GM23248 (cell line): ENCODE data around the gene RASAL2. TPM values are rescaled to one million over a fixed set of nuclear protein-coding genes. Genes with fewer than 3 reads are reported as not detected.

Experiments used
- DNase-seq: peaks from one replicate; pipeline ENCODE4 v3.0.0-alpha.2; 2015
- H2AFZ ChIP-seq: fragments of 200-600 bp; sonication (generic); 2 replicates; pipeline ENCODE4 v1.6.1; 2016; ENCODE audit warnings: antibody characterized with exemption
- H3F3A ChIP-seq: fragments of 200-600 bp; sonication (generic); 2 replicates; pipeline ENCODE4 v1.6.1; 2016; ENCODE audit warnings: mild to moderate bottlenecking, antibody characterized with exemption, mixed run types; ENCODE audit not compliant: insufficient read depth
- H3K27ac ChIP-seq: fragments of 200-600 bp; sonication (generic); 2 replicates; pipeline ENCODE4 v1.5.1; 2016; ENCODE audit warnings: mild to moderate bottlenecking
- H3K27me3 ChIP-seq: fragments of 200-600 bp; sonication (generic); replicated peaks from 2 replicates; pipeline ENCODE4 v1.6.1; 2016; ENCODE audit warnings: mild to moderate bottlenecking; ENCODE audit not compliant: insufficient read depth
- H3K36me3 ChIP-seq: fragments of 200-600 bp; sonication (generic); 2 replicates; pipeline ENCODE4 v1.6.1; 2016; ENCODE audit warnings: low read depth, mild to moderate bottlenecking
- H3K4me1 ChIP-seq: fragments of 200-600 bp; sonication (generic); 2 replicates; pipeline ENCODE4 v1.6.1; 2016; ENCODE audit warnings: mild to moderate bottlenecking; ENCODE audit not compliant: insufficient read depth
- H3K4me2 ChIP-seq: fragments of 200-600 bp; sonication (generic); one replicate; pipeline ENCODE4 v1.6.1; 2016; ENCODE audit warnings: mild to moderate bottlenecking; ENCODE audit not compliant: unreplicated experiment
- H3K4me3 ChIP-seq: fragments of 200-600 bp; sonication (generic); 2 replicates; pipeline ENCODE4 v1.5.1; 2016; ENCODE audit warnings: mild to moderate bottlenecking
- H3K79me2 ChIP-seq: fragments of 200-600 bp; sonication (generic); 2 replicates; pipeline ENCODE4 v1.6.1; 2016; ENCODE audit warnings: mild to moderate bottlenecking; ENCODE audit not compliant: insufficient read depth
- H3K9ac ChIP-seq: fragments of 200-600 bp; sonication (generic); 2 replicates; pipeline ENCODE4 v1.6.1; 2016; ENCODE audit warnings: mild to moderate bottlenecking
- H3K9me2 ChIP-seq: fragments of 200-600 bp; sonication (generic); 2 replicates; pipeline ENCODE4 v1.6.1; 2016; ENCODE audit warnings: mixed run types, mild to moderate bottlenecking, moderate library complexity; ENCODE audit not compliant: insufficient read depth
- H3K9me3 ChIP-seq: fragments of 200-600 bp; sonication (generic); one replicate; pipeline ENCODE4 v1.6.1; 2017; ENCODE audit warnings: low read depth
- H4K20me1 ChIP-seq: fragments of 200-600 bp; sonication (generic); 2 replicates; pipeline ENCODE4 v1.6.0; 2016; ENCODE audit not compliant: insufficient read depth
- EZH2 ChIP-seq: fragments of 200-600 bp; sonication (generic); IDR thresholded peaks from 2 replicates; pipeline ENCODE4 v1.6.1; 2018; ENCODE audit warnings: antibody characterized with exemption, mild to moderate bottlenecking; ENCODE audit not compliant: insufficient read depth, poor library complexity, severe bottlenecking
- EZH2phosphoT487 ChIP-seq: fragments of 200-600 bp; sonication (generic); IDR thresholded peaks from 2 replicates; pipeline ENCODE4 v1.6.1; 2018; ENCODE audit warnings: antibody characterized with exemption, moderate library complexity, mild to moderate bottlenecking, low read depth; ENCODE audit not compliant: insufficient read depth
- WGBS, 2 experiments: methylation state at CpG; one replicate each; pipeline ENCODE4 v1.1.6; 2015 to 2017; ENCODE audit warnings: low lambda C conversion rate in 2 of 2, low coverage in 1 of 2; ENCODE audit errors: missing lambda C conversion rate in 2 of 2; 5-methylcytosine and 5-hydroxymethylcytosine counted together
- in situ Hi-C: fragments of 300-500 bp; cut with MboI; formaldehyde crosslinking; loops from 2 replicates; pipeline ENCODE4 v1.15.0; 2020
- polyA plus RNA-seq: library from polyadenylated mRNA; unstranded; fragments of >200 nt; fragmentation: Nextera tagmentation; extraction: Ambion mirVana; gene quantifications from 2 replicates; pipeline ENCODE4 v1.2.1, GENCODE V29; 2016
- total RNA-seq: library from RNA; depleted of rRNA; stranded (reverse); fragments of >200 nt; shearing (Covaris generic); gene quantifications from 2 replicates; pipeline ENCODE4 v1.2.3, GENCODE V29; 2014

RASAL2 gene
- total and polyA plus RNA-seq, 2 experiments from 2014 or later: 10.1 to 23.1 TPM

DNA sequence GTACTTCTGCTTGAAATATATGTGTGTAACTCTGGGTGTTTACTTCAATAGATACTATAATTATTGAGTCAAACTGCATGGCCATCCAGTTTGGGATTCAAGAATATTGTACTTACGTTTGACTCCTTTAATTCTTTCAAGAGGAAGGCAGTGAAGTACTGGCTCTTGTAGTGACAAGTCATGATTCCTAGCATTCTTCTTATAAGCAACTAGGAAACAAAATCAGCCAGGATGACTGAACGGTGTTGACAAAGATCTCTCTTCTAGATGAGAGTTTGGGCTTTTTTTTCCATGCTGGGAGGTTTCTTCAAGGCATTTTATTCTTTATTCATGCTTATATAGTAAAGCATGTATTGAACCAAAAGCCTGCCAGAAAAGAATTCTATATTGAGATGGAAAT, 344.5 kb downstream of the RASAL2 start:
- Histone ChIP-seq H3K9ac (no peak overlapping the region), H3K27ac (no peak overlapping the region), H3K4me3 (no peak overlapping the region), H3K36me3 (peaks cover 30% of the 10 kb centered on the region), H3F3A (no peaks in the 10 kb centered on the region), H3K79me2 (peaks cover 4% of the 10 kb centered on the region; the same call in 1 of the 2 replicates), H4K20me1 (0 out of 2 replicates have a peak, but pooled peaks cover 5% of the 10 kb centered on the region), H3K9me3 (no peaks in the 10 kb centered on the region), H3K9me2 (no peaks in the 10 kb centered on the region), H3K27me3 (no peaks in the 10 kb centered on the region), H3K4me2 (no peak overlapping the region), H3K4me1 (no peaks in the 10 kb centered on the region), H2AFZ (no peak overlapping the region)
- peak; percentile 17 for DNase-seq
- in situ Hi-C loops: no loop called here
- no peak for TF ChIP-seq EZH2
- no peak for TF ChIP-seq EZH2phosphoT487
- 40 to 49% methylated on average over 2 of the region's 2 CpGs for WGBS, 2 experiments

DNA sequence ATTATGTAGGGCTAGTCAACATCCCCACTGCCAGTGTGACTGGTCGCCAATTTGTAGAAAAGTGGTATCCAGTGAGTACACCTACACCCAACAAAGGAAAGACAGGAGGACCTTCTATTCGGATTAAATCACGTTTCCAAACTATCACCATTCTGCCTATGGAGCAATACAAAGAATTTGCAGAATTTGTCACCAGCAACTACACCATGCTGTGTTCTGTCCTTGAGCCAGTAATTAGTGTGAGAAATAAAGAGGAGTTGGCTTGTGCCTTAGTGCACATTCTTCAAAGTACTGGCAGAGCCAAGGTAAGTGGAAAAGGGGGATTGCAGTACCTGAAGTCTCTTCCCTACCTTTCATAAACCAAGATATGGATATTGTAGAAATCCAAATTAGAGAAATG, 349.0 kb downstream of the RASAL2 start:
- H3K9ac ChIP-seq: no peak overlapping the region
- 98 to 100% methylated on average over 3 of the region's 3 CpGs for WGBS, 2 experiments
- H3K4me2 ChIP-seq: no peak overlapping the region
- no peak overlapping the region for H3K27ac ChIP-seq
- H3K9me3 ChIP-seq: no peaks in the 10 kb centered on the region
- TF ChIP-seq EZH2phosphoT487 (no peak), EZH2 (no peak)
- no peak overlapping the region for H3K4me3 ChIP-seq
- in situ Hi-C loops: no loop called here
- no peaks in the 10 kb centered on the region; the same call in 1 of the 2 replicates for H3K79me2 ChIP-seq
- H3F3A ChIP-seq: no peaks in the 10 kb centered on the region
- H3K4me1 ChIP-seq: no peaks in the 10 kb centered on the region
- H3K36me3 ChIP-seq: peaks cover 52% of the 10 kb centered on the region
- DNase-seq: no peak
- H2AFZ ChIP-seq: no peak overlapping the region
- H4K20me1 ChIP-seq: no peaks in the 10 kb centered on the region
- no peaks in the 10 kb centered on the region for H3K27me3 ChIP-seq
- H3K9me2 ChIP-seq: no peaks in the 10 kb centered on the region

DNA sequence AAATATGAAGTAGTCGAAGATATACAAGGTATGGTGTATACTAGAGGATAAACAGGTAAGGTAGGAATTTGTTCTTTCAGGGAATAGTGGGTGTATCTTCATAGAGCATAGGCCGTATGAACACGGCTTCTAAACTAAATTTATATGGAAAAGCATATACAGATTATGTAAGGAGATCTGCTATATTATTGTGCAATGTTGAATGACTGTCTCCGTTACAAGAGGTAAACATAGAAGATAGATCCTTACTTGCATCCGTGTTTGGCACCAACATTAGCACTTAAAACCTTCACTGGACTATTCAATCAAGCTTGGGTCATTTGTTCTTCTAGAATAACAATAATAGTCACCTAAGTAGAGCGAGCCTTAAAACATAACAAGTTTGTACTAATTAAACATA, 357.0 kb downstream of the RASAL2 start:
- no peak overlapping the region for H3K9ac ChIP-seq
- no peaks in the 10 kb centered on the region for H3K9me3 ChIP-seq
- no peak for DNase-seq
- H3F3A ChIP-seq: peaks cover 7% of the 10 kb centered on the region; the same call in 1 of the 2 replicates
- in situ Hi-C loops: no loop called here
- no peaks in the 10 kb centered on the region for H4K20me1 ChIP-seq
- H3K4me2 ChIP-seq: no peak overlapping the region
- no peak overlapping the region for H2AFZ ChIP-seq
- peaks cover 30% of the 10 kb centered on the region for H3K36me3 ChIP-seq
- no peaks in the 10 kb centered on the region for H3K27me3 ChIP-seq
- H3K4me1 ChIP-seq: peaks cover 13% of the 10 kb centered on the region
- no peaks in the 10 kb centered on the region for H3K79me2 ChIP-seq
- H3K9me2 ChIP-seq: no peaks in the 10 kb centered on the region
- WGBS, 2 experiments: 98% methylated on average over 6 of the region's 6 CpGs
- no peak overlapping the region for H3K4me3 ChIP-seq
- H3K27ac ChIP-seq: no peak overlapping the region
- TF ChIP-seq EZH2phosphoT487 (no peak), EZH2 (no peak)

DNA sequence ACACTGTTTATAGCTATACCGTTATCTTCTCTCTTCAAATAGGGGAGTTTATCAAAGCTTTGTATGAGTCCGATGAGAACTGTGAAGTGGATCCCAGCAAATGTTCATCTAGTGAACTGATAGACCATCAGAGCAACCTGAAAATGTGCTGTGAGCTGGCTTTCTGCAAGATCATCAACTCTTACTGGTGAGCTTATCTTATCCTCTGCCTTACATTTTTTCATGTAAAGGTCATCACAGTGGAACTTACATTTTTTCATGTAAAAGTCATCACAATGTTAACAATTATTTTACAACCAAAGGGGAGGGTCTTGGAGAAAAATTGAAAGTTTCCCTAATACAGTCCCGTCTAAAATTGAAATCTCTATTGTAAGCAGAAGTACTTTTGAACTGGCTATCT, 357.6 kb downstream of the RASAL2 start:
- Histone ChIP-seq H3K4me2 (no peak overlapping the region), H3K9ac (no peak overlapping the region), H3K27ac (no peak overlapping the region), H3K27me3 (no peaks in the 10 kb centered on the region), H3K4me1 (peaks cover 13% of the 10 kb centered on the region), H2AFZ (no peak overlapping the region), H3K4me3 (no peak overlapping the region), H3K9me3 (no peaks in the 10 kb centered on the region), H3K79me2 (no peaks in the 10 kb centered on the region), H3K36me3 (peaks cover 26% of the 10 kb centered on the region), H3K9me2 (no peaks in the 10 kb centered on the region), H3F3A (peaks cover 7% of the 10 kb centered on the region; the same call in 1 of the 2 replicates), H4K20me1 (no peaks in the 10 kb centered on the region)
- in situ Hi-C loops: no loop called here
- peak; percentile 40 for DNase-seq
- 68 to 72% methylated on average over 3 of the region's 3 CpGs for WGBS, 2 experiments
- no peak for TF ChIP-seq EZH2
- no peak for TF ChIP-seq EZH2phosphoT487

DNA sequence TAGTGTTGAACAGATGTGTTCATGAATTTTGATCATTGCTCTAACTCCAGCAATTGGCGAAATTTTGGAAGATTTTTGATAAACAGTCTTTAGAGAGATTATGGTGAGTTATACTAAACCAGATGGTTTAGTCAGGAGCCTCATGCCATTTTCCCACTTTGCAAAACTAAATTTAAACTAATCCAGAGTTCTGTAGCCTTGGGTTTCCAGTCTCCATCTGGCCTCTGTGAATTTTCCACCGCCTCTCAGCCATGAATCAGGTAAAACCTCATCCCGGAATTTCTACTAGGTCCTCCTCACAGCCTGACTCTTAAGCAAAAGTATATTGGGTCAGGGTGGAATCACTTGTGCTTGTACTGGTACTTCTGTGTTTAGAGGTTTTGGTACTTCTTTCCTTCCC, 358.1 kb downstream of the RASAL2 start:
- Histone ChIP-seq H4K20me1 (no peaks in the 10 kb centered on the region), H3F3A (peaks cover 7% of the 10 kb centered on the region; the same call in 1 of the 2 replicates), H2AFZ (no peak overlapping the region), H3K27ac (no peak overlapping the region), H3K4me3 (no peak overlapping the region), H3K9me2 (no peaks in the 10 kb centered on the region), H3K36me3 (peaks cover 30% of the 10 kb centered on the region), H3K4me2 (no peak overlapping the region), H3K27me3 (no peaks in the 10 kb centered on the region), H3K4me1 (peaks cover 13% of the 10 kb centered on the region), H3K9me3 (no peaks in the 10 kb centered on the region), H3K79me2 (no peaks in the 10 kb centered on the region), H3K9ac (no peak overlapping the region)
- in situ Hi-C loops: no loop called here
- no peak for TF ChIP-seq EZH2phosphoT487
- TF ChIP-seq EZH2: no peak
- no peak for DNase-seq
- WGBS, 2 experiments: 97 to 100% methylated on average over 3 of the region's 3 CpGs
